K562 (cell line): ENCODE measurements around the gene TOR1A. TPM values are rescaled to one million over a fixed set of nuclear protein-coding genes. Genes with fewer than 3 reads are reported as not detected.

Experiments used
- ATAC-seq: fragments of 200-7000 bp; cut with Tn5 transposase; 3 replicates; pipeline ENCODE4 v1.9.1; 2020; ENCODE audit warnings: moderate library complexity
- BruUV-seq: library from RNA; stranded (reverse); fragments of 400-500 nt; replicated peaks from 2 replicates; lab custom pipeline; 2021; lab: Mats Ljungman, UMichigan
- CTCF ChIA-PET: fragments of 300-600 bp; formaldehyde crosslinking; extraction: SDS; loops from one replicate; lab custom pipeline; 2021; ENCODE audit warnings: low intra/inter-chr PET ratio; lab: Yijun Ruan, JAX
- POLR2A ChIA-PET: fragments of 300-600, 350-650 bp; sonication (Branson Sonifier 250); formaldehyde crosslinking; extraction: SDS; loops from one replicate; lab custom pipeline; 2021; ENCODE audit warnings: antibody characterized with exemption, inconsistent platforms; lab: Yijun Ruan, JAX
- DNase-seq, 4 experiments: peaks; one replicate each; pipeline versions ENCODE4 v3.0.0 to v3.0.0-alpha.2; 2011 to 2018; ENCODE audit warnings: low spot score in 3 of 4, mixed read lengths in 3 of 4; ENCODE audit errors: extremely low read depth in 1 of 4
- FAIRE-seq: peaks from 2 replicates; lab custom pipeline; 2011; peaks lifted over from hg19 to GRCh38; lab: Jason Lieb, UNC
- H2AFZ ChIP-seq: 2 replicates; pipeline ENCODE4 v1.6.0; 2011; ENCODE audit warnings: low read depth, low read length, control low read depth, inconsistent platforms
- H3K27ac ChIP-seq: fragments of 200-600 bp; 3 replicates; pipeline ENCODE4 v1.8.0; 2011; ENCODE audit warnings: low read depth, mild to moderate bottlenecking, control low read depth, inconsistent platforms, low read length, moderate library complexity, mixed read lengths; ENCODE audit errors: extremely low read depth
- H3K27me3 ChIP-seq, 2 experiments: fragments of 300-600 bp in 1 of 2; 2 replicates in 1 of 2; 3 replicates in 1 of 2; pipeline versions ENCODE4 v1.6.0 to v1.8.0; 2011; ENCODE audit warnings: inconsistent platforms in 2 of 2, low read length in 2 of 2, mild to moderate bottlenecking in 1 of 2, mixed read lengths in 1 of 2, moderate library complexity in 1 of 2; ENCODE audit not compliant: control insufficient read depth in 2 of 2, insufficient read depth in 2 of 2
- H3K36me3 ChIP-seq: fragments of 300-600 bp; 3 replicates; pipeline ENCODE4 v1.8.0; 2011; ENCODE audit warnings: mild to moderate bottlenecking, low read length, inconsistent platforms; ENCODE audit not compliant: control insufficient read depth, insufficient read depth
- H3K4me1 ChIP-seq, 2 experiments: fragments of 200-600 bp in 1 of 2; replicated peaks in 1 of 2; 2 replicates in 1 of 2; 3 replicates in 1 of 2; pipeline versions ENCODE4 v1.5.1 to v1.8.0; 2011; ENCODE audit warnings: inconsistent platforms in 2 of 2, low read length in 2 of 2, mild to moderate bottlenecking in 1 of 2, mixed read lengths in 1 of 2, moderate library complexity in 1 of 2; ENCODE audit not compliant: control insufficient read depth in 2 of 2, insufficient read depth in 2 of 2
- H3K4me2 ChIP-seq: 2 replicates; pipeline ENCODE4 v1.6.1; 2011; ENCODE audit warnings: low read length, control low read depth, inconsistent platforms, mixed read lengths; ENCODE audit not compliant: insufficient read depth
- H3K4me3 ChIP-seq: fragments of 200-600 bp; sonication (generic), shearing (Covaris generic); 2 replicates; pipeline ENCODE4 v1.5.1; 2016; ENCODE audit warnings: control low read depth, inconsistent platforms
- H3K79me2 ChIP-seq: fragments of 200-600 bp; 3 replicates; pipeline ENCODE4 v1.8.0; 2011; ENCODE audit warnings: low read length, inconsistent platforms; ENCODE audit not compliant: control insufficient read depth, insufficient read depth
- H3K9ac ChIP-seq, 2 experiments: 2 replicates each; pipeline versions ENCODE4 v1.6.0 to v1.6.1; 2011; ENCODE audit warnings: low read depth in 2 of 2, low read length in 2 of 2, control low read depth in 1 of 2, inconsistent platforms in 1 of 2, mild to moderate bottlenecking in 1 of 2, mixed read lengths in 1 of 2; ENCODE audit not compliant: insufficient read depth in 1 of 2
- H3K9me1 ChIP-seq: one replicate; pipeline ENCODE4 v1.6.0; 2011; ENCODE audit warnings: inconsistent platforms, mild to moderate bottlenecking, low read length, moderate library complexity; ENCODE audit not compliant: control insufficient read depth, insufficient read depth
- H3K9me3 ChIP-seq: replicated peaks from 2 replicates; pipeline ENCODE4 v1.5.1; 2011; ENCODE audit warnings: low read depth, low read length, inconsistent platforms; ENCODE audit not compliant: control insufficient read depth, insufficient read depth
- H4K20me1 ChIP-seq: replicated peaks from 2 replicates; pipeline ENCODE4 v1.6.1; 2011; ENCODE audit warnings: low read length, inconsistent platforms, mixed read lengths; ENCODE audit not compliant: control insufficient read depth, insufficient read depth
- BDP1 ChIP-seq: IDR thresholded peaks from 3 replicates; pipeline ENCODE4 v1.6.1; 2011; ENCODE audit not compliant: insufficient read length, insufficient read depth
- CTCFL ChIP-seq: IDR thresholded peaks from 2 replicates; pipeline ENCODE4 v1.6.1; 2011; ENCODE audit warnings: borderline replicate concordance, low read depth, mild to moderate bottlenecking, moderate library complexity, low read length; ENCODE audit not compliant: insufficient read depth, poor library complexity, severe bottlenecking
- LARP7 ChIP-seq: fragments of 450-650 bp; IDR thresholded peaks from 2 replicates; pipeline ENCODE4 v1.6.1; 2016
- POLR2G ChIP-seq: fragments of 200-400 bp; formaldehyde crosslinking; IDR thresholded peaks from 2 replicates; pipeline ENCODE4 v1.6.1; 2017; ENCODE audit warnings: low read depth, mild to moderate bottlenecking, antibody characterized with exemption, low read length, moderate library complexity
- RFX5 ChIP-seq: IDR thresholded peaks from 2 replicates; pipeline ENCODE4 v1.6.1; 2011; ENCODE audit warnings: low read depth, mild to moderate bottlenecking, improper control_type of control experiment, low read length
- SAFB ChIP-seq: fragments of 200-400 bp; formaldehyde crosslinking; IDR thresholded peaks from 2 replicates; pipeline ENCODE4 v1.6.1; 2017; ENCODE audit warnings: low read depth, low read length, borderline replicate concordance
- ZFPM2 ChIP-seq: fragments of 250-450 bp; sonication (Bioruptor Pico); IDR thresholded peaks from 2 replicates; pipeline ENCODE4 v1.5.1; 2022; ENCODE audit warnings: mild to moderate bottlenecking
- WGBS: fragments of 100-300 bp; shearing (Covaris generic); methylation state at CpG from one replicate; pipeline ENCODE4 v1.1.6; 2016; ENCODE audit warnings: low coverage, mixed read lengths; ENCODE audit not compliant: insufficient coverage; ENCODE audit errors: missing lambda C conversion rate; 5-methylcytosine and 5-hydroxymethylcytosine counted together
- in situ Hi-C: fragments of 300-500 bp; cut with MboI; formaldehyde crosslinking; loops from 4 replicates; pipeline ENCODE4 v1.15.0; 2018; ENCODE audit warnings: inconsistent platforms, mixed read lengths
- intact Hi-C: fragments of 100-400 bp; cut with micrococcal nuclease; formaldehyde crosslinking; loops from 2 replicates; pipeline ENCODE4 v1.14.2; 2022
- polyA plus RNA-seq, 8 experiments: library from polyadenylated mRNA; depleted of rRNA in 4 of 8; stranded (reverse) in 5 of 8; unstranded in 3 of 8; fragments of >200 nt; fragmentation: Nextera tagmentation in 2 of 8; fragmentation: Illumina TruSeq in 1 of 8; extraction: Ambion mirVana in 2 of 8; extraction: Trizol in 1 of 8; gene quantifications; 2 replicates each; pipeline versions ENCODE4 v1.2.1 to v1.2.3, GENCODE V29; 2011 to 2014; ENCODE audit warnings: inconsistent platforms in 1 of 8, missing spikeins in 1 of 8
- total RNA-seq, 7 experiments: library from RNA; depleted of rRNA in 6 of 7; stranded (reverse); fragments of >200 nt in 6 of 7; fragmentation: Illumina TruSeq in 2 of 7; extraction: Trizol in 2 of 7; gene quantifications; 2 replicates each; pipeline versions ENCODE4 v1.2.1 to v1.2.3, GENCODE V29; 2011 to 2021; ENCODE audit warnings: low replicate concordance in 1 of 7

Gene TOR1A
- total and polyA plus RNA-seq, 9 of the 15 experiments (the other 6 are each of a cell fraction or from before 2014, with no cell fraction given), result 4.5 to 85.8 (median 51.3) TPM

- Histone ChIP-seq H3K79me2 (peaks cover 22% of the 10 kb centered on the region), H3K9ac (no peak overlapping the region; a peak in 1 of 4 replicates), H3K27ac (peak overlapping the region; percentile 23; the same call in 1 of the 3 replicates), H3K36me3 (peaks cover 42% of the 10 kb centered on the region), H3K4me1 (peaks cover 0 to 14% of the 10 kb centered on the region in 2 experiments; a peak in 3 of 5 replicates), H3K9me3 (no peaks in the 10 kb centered on the region), H3K4me2 (no peak overlapping the region), H3K4me3 (no peak overlapping the region), H2AFZ (no peak overlapping the region), H3K9me1 (no peaks in the 10 kb centered on the region), H4K20me1 (no peaks in the 10 kb centered on the region), H3K27me3 (no peaks in the 10 kb centered on the region)
- DNase-seq (no peak), ATAC-seq (no peak), FAIRE-seq (no peak)
- 78% methylated on average over 2 of the region's 2 CpGs for WGBS
- ChIA-PET POLR2A (interaction anchor here (0.8 to 3.7 kb wide), 7 partner anchors 10 to 36 kb away, joined by 3 to 40 read pairs (median 4); partner anchors contain the start of genes C9orf78 and USP20), CTCF (no interaction called here)
- TF ChIP-seq RFX5 (no peak), BDP1 (no peak), LARP7 (no peak), POLR2G (peak; percentile 17; the same call in 1 of the 2 replicates), CTCFL (no peak), ZFPM2 (CRISPR knock-in tag) (0 out of 2 replicates have a peak, but pooled peaks have one; percentile 54), SAFB (no peak)
- intact Hi-C loops, result no loop called here
- BruUV-seq, result no TSS peak
- in situ Hi-C loops, result no loop called here
These were observed 21.4 kb upstream of the TOR1A start for GRCh38 chr9:129845373-129845772.
